Measurements from ENCODE around the gene TMEM126A.

GRCh38 chr11:85652786-85653447, 5.2 kb downstream of the TMEM126A start:
- no peak for TF ChIP-seq POLR2A (IDR thresholded peaks at IDR 0.05; ENCODE audit: low read depth, low read length)
- TF ChIP-seq POLR2AphosphoS5 (IDR thresholded peaks at IDR 0.05; ENCODE audit: low read depth, low read length), result no peak
